WTC11 (cell line): Measurements from ENCODE around the gene SULT2B1.

Experiments used
- CBFB ChIP-seq: sonication (generic); formaldehyde crosslinking; IDR thresholded peaks from 2 replicates; pipeline ENCODE4 v1.8.1; 2022; ENCODE audit warnings: mild to moderate bottlenecking, low read depth, missing genetic modification reagents
- CTCF ChIP-seq: fragments of 200-600 bp; IDR thresholded peaks from 2 replicates; pipeline ENCODE4 v1.8.0; 2022; ENCODE audit warnings: antibody characterized with exemption
- E2F5 ChIP-seq: sonication (generic); formaldehyde crosslinking; IDR thresholded peaks from 2 replicates; pipeline ENCODE4 v1.8.1; 2022; ENCODE audit warnings: mild to moderate bottlenecking, moderate library complexity, missing genetic modification reagents
- ERG ChIP-seq: fragments of 250-450 bp; sonication (Bioruptor Pico); IDR thresholded peaks from 2 replicates; pipeline ENCODE4 v1.8.0; 2021; ENCODE audit warnings: mild to moderate bottlenecking
- FOXP1 ChIP-seq: sonication (generic); formaldehyde crosslinking; IDR thresholded peaks from 2 replicates; pipeline ENCODE4 v1.8.0; 2022; ENCODE audit warnings: missing genetic modification reagents, mild to moderate bottlenecking, moderate library complexity, borderline replicate concordance
- MAX ChIP-seq: sonication (generic); formaldehyde crosslinking; IDR thresholded peaks from 2 replicates; pipeline ENCODE4 v1.8.0; 2022; ENCODE audit warnings: mild to moderate bottlenecking, missing genetic modification reagents
- USF1 ChIP-seq: sonication (generic); formaldehyde crosslinking; IDR thresholded peaks from 2 replicates; pipeline ENCODE4 v1.8.0; 2022; ENCODE audit warnings: mild to moderate bottlenecking, missing genetic modification reagents
- ZNF671 ChIP-seq: fragments of 250-450 bp; sonication (Bioruptor Pico); IDR thresholded peaks from 2 replicates; pipeline ENCODE4 v1.8.0; 2021; ENCODE audit warnings: mild to moderate bottlenecking
- ZSCAN18 ChIP-seq: fragments of 250-450 bp; sonication (Bioruptor Pico); IDR thresholded peaks from 2 replicates; pipeline ENCODE4 v2.1.2; 2022; ENCODE audit warnings: mild to moderate bottlenecking, moderate library complexity
- TF ChIP-seq, protein P1 (sequence below): fragments of 250-450 bp; sonication (Bioruptor Pico); IDR thresholded peaks from 2 replicates; pipeline ENCODE4 v1.9.0; 2021; ENCODE audit warnings: moderate library complexity, mild to moderate bottlenecking, inconsistent platforms, borderline replicate concordance
- TF ChIP-seq, protein P2 (sequence below): sonication (generic); formaldehyde crosslinking; IDR thresholded peaks from 2 replicates; pipeline ENCODE4 v1.8.1; 2022; ENCODE audit warnings: low read depth, missing genetic modification reagents, borderline replicate concordance

- TF ChIP-seq, protein P1, sequence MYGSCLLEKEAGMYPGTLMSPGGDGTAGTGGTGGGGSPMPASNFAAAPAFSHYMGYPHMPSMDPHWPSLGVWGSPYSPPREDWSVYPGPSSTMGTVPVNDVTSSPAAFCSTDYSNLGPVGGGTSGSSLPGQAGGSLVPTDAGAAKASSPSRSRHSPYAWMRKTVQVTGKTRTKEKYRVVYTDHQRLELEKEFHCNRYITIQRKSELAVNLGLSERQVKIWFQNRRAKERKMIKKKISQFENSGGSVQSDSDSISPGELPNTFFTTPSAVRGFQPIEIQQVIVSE (CRISPR knock-in tag), result no peak
- TF ChIP-seq CTCF, result no peak
- no peak for TF ChIP-seq MAX
- TF ChIP-seq, protein P2, sequence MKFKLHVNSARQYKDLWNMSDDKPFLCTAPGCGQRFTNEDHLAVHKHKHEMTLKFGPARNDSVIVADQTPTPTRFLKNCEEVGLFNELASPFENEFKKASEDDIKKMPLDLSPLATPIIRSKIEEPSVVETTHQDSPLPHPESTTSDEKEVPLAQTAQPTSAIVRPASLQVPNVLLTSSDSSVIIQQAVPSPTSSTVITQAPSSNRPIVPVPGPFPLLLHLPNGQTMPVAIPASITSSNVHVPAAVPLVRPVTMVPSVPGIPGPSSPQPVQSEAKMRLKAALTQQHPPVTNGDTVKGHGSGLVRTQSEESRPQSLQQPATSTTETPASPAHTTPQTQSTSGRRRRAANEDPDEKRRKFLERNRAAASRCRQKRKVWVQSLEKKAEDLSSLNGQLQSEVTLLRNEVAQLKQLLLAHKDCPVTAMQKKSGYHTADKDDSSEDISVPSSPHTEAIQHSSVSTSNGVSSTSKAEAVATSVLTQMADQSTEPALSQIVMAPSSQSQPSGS (CRISPR knock-in tag), result no peak
- no peak for TF ChIP-seq ZSCAN18 (CRISPR knock-in tag)
- no peak for TF ChIP-seq E2F5 (CRISPR knock-in tag)
- TF ChIP-seq ZNF671 (CRISPR knock-in tag), result no peak
- TF ChIP-seq ERG (CRISPR knock-in tag), result no peak
- TF ChIP-seq FOXP1 (CRISPR knock-in tag), result no peak
- no peak for TF ChIP-seq CBFB
- TF ChIP-seq USF1 (CRISPR knock-in tag), result no peak
Measured at GRCh38 chr19:48512504-48513288, 39.3 kb upstream of the SULT2B1 start.
